H7 (cell line): ENCODE data around the gene ARHGEF12. TPM values are rescaled to one million over a fixed set of nuclear protein-coding genes. Genes with fewer than 3 reads are reported as not detected.

Experiments used
- DNase-seq: peaks from one replicate; pipeline ENCODE4 v3.0.0; 2012
- H3K27me3 ChIP-seq: 2 replicates; pipeline ENCODE4 v1.6.0; 2011; ENCODE audit warnings: mild to moderate bottlenecking, low read length; ENCODE audit not compliant: control insufficient read depth, insufficient read depth
- H3K36me3 ChIP-seq: replicated peaks from 2 replicates; pipeline ENCODE4 v1.5.1; 2011; ENCODE audit warnings: low read length; ENCODE audit not compliant: control insufficient read depth, insufficient read depth
- H3K4me3 ChIP-seq: 2 replicates; pipeline ENCODE4 v1.5.1; 2011; ENCODE audit warnings: low read depth, mild to moderate bottlenecking, control low read depth, low read length, moderate library complexity; ENCODE audit not compliant: insufficient read depth
- total RNA-seq: library from RNA; depleted of rRNA; stranded (reverse); fragments of >200 nt; shearing (Covaris generic); gene quantifications from 2 replicates; pipeline ENCODE4 v1.2.3, GENCODE V29; 2014

Gene ARHGEF12
- total RNA-seq, 1 experiment from 2014 or later: 19.2 TPM

DNA sequence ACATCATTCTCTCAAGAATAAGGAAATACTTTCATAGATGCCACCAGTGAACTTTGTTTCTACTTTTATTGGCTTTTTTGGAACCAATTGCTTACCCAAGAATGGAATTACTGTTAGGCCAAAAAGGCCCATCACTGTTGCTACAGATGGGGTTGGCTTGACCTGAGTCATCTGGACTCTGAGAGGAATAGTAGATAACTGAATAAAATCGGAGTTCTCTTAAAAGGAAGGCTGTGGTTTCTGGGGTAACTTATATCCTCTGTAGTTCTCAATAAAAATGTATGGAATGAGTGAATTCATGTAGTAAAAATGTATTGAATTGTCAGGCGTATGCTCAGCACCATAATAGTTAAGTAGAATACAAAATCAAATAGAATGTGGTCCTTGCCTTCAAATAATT is 56.6 kb downstream of the ARHGEF12 start:
- Histone ChIP-seq H3K36me3 (no peaks in the 10 kb centered on the region), H3K4me3 (no peak overlapping the region), H3K27me3 (no peaks in the 10 kb centered on the region)
- DNase-seq: no peak

DNA sequence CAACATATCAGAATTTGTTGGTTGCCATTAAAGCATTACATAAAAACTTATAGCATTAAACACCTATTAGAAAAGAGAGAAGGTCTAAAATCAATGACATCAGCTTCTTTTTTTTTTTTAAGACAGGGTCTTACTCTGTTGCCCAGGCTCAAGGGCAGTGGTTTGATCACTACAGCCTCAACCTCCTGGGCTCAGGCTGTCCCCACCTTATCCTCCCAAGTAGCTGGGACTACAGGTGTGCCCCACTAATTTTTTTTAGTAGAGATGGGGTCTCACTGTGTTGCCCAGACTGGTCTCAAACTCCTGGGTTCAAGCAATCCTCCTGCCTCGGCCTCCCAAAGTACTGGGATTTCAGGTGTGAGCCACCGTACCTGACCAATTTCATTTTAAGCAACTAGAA is 57.9 kb downstream of the ARHGEF12 start:
- no peak for DNase-seq
- Histone ChIP-seq H3K4me3 (no peak overlapping the region), H3K27me3 (no peaks in the 10 kb centered on the region), H3K36me3 (no peaks in the 10 kb centered on the region)

DNA sequence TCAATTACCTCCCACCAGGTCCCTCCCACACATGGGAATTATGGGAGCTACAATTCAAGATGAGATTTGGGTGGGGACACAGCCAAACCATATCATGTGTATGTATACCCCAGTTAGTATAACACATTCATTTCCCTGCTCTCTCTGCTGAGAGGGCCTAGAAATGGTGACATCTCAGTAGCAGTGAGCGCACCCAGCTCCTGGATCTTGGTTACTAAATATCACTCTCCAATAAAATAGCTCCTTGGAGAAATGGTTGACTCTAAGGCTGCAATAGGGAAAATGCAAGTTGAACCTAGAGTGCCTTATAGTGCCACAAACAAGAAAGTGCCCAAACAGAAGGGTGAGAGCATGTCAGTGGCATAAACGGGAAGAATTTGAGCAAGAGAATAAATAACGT is 59.6 kb downstream of the ARHGEF12 start:
- no peak for DNase-seq
- Histone ChIP-seq H3K36me3 (no peaks in the 10 kb centered on the region), H3K4me3 (no peak overlapping the region)

DNA sequence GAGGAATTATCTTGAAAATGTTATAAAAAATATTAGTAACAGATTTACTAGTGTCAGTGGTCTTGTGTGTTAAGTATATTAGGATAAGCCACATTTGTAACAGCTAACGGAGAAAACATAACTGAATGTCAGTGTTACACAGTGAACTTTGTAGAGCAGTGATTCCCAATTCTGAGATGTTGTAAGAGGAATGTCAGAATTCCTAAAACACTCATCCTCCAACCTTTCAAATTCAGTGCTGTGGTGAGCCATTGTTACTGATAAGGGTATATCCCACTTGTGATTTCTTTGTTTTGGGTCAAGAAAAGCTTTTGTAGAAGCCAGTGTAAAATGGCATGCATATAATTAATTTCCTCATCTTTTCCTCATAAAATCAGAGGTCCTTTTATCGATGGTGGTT is 61.9 kb downstream of the ARHGEF12 start:
- DNase-seq: no peak

More for the DNA sequence above, 59.6 kb downstream of the ARHGEF12 start:
- no peaks in the 10 kb centered on the region for H3K27me3 ChIP-seq

DNA sequence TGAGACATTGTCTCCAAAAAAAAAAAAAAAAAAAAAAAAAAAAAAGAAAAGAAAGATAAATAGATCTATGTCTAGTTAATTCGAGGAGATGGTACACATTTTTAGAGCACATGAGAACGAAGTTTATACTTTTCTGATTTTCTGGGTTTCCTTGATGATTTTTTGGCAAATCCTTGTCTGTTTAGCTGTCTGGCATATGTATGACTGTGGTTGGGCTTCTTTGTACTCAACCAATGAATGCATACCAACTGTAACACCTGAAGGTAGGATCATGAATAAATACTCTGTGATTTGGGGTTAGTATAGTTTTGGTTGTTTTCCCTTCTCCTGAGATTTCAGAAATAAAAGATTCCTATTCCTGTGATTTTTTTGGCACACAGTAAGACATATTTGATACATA is 63.1 kb downstream of the ARHGEF12 start:
- no peak for DNase-seq

More for the DNA sequence above, 61.9 kb downstream of the ARHGEF12 start:
- no peak overlapping the region for H3K4me3 ChIP-seq
- H3K27me3 ChIP-seq: no peaks in the 10 kb centered on the region
- no peaks in the 10 kb centered on the region for H3K36me3 ChIP-seq

DNA sequence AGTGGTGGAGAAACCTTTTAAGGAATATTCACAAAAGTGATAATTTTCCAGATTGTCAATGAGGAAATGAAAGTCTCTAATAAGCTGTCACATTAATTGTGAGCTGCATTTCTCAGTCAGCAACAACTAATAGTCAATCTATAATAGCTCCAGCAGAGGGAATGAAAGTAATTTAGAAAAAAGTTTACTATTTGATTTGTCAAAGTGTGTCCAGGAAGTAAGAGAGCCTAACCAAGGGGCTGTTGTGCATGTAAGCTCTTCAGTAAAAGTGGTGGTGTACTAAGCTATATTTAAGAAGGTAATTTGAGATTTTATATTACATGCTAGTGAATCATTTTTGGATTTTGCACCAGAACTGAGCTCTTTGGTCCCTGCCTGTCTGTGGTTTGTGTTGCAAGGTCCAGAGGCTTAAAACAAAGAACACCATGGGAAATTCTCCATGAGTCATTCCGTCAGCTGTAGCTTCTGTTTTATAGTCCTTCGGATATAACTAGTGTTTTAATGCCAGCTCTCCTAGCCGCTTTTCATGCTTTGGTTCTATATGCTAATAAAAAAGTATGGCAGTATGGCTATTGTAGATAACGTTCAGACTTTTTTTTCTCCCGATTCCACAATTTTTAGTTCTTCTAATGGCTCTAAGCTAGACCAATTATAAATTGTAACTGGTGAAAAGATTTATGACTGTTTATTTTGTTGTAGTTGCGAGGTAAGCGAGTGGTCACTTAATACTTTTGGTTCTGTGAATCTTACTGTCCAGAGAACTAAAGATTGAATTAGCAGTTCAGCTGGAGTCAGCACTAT is 64.6 kb downstream of the ARHGEF12 start:
- DNase-seq: no peak
- H3K36me3 ChIP-seq: no peaks in the 10 kb centered on the region
- no peaks in the 10 kb centered on the region for H3K27me3 ChIP-seq
- no peak overlapping the region for H3K4me3 ChIP-seq

More for the DNA sequence above, 63.1 kb downstream of the ARHGEF12 start:
- Histone ChIP-seq H3K36me3 (no peaks in the 10 kb centered on the region), H3K4me3 (no peak overlapping the region), H3K27me3 (no peaks in the 10 kb centered on the region)

DNA sequence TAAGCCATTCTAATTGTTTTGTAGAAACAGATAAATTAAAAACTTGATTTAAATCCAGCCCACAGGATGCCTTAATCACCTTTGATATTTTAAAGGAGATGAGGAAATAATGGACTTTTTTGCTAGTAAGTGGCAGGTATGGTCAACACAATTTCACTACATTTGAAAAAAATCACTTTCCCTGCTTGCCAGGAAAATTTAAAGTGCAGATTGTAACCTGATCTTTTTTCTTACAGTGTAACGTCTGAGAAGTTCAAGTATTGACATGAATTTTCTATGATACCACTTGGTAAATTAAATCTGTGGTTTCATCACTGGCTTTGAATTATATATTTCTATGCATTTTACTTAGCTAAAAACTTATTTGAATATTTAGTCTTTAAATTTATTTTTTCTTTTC is 65.3 kb downstream of the ARHGEF12 start:
- Histone ChIP-seq H3K36me3 (no peaks in the 10 kb centered on the region), H3K4me3 (no peak overlapping the region), H3K27me3 (no peaks in the 10 kb centered on the region)
- DNase-seq: no peak

DNA sequence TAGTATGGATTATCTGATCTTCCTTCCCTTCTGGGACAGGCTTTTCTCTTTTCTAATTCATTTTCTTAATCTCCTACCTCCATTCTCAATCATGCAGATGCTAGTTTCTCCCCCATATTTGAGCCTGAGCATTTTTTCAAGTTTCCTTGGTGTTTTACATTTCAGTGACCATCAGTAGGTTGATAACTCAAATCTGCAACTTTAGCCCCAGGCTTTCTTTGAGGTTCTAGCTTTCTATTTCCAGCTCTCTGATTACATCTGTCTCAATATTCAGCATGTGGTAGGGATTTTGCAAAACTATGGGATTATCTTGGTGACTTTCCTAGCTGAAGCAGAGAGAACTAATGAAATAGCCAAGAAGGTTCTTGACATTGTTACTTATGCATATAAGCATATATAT is 67.8 kb downstream of the ARHGEF12 start:
- no peaks in the 10 kb centered on the region for H3K27me3 ChIP-seq
- no peak for DNase-seq
- H3K36me3 ChIP-seq: no peaks in the 10 kb centered on the region
- no peak overlapping the region for H3K4me3 ChIP-seq

DNA sequence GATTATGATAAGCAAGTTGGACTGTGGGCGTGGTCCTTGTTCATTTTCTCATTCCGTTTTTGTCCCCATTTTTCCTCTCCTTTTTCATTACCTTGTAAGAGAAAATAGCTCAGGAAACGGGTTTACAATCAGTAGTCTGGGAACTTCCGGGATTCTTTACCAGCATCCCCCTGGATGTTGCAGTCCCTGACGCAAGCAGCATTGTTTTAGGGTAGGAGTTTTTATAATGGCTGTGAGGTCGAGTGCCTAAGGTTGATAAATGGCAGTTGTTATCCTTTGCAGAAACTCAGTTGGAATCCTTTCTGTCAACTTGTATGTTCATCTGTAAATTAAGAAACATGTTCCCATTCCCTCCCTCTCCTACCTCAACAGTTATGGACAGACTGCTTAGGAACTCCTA is 68.3 kb downstream of the ARHGEF12 start:
- H3K27me3 ChIP-seq: no peaks in the 10 kb centered on the region
- no peaks in the 10 kb centered on the region for H3K36me3 ChIP-seq
- peak; percentile 48 for DNase-seq
- no peak overlapping the region for H3K4me3 ChIP-seq

DNA sequence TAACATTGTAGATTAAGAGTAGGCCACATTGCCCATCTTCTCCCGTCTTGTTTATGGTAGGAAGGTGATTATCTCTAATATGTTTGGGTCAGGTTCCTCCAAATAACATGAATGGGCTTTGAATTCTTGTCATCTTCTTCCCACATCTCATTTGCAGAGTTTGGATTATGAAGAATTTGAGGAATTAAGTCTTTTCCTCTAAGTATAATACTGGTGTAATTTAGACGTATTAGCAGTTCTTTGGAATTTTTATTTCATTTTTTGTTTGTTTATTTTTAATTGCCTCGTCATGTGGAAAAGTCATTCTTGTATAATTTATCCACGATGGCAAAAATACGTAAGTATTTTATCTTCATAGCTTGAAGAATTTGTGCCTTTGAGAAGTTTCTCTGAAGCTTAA is 73.4 kb downstream of the ARHGEF12 start:
- H3K36me3 ChIP-seq: no peaks in the 10 kb centered on the region
- no peaks in the 10 kb centered on the region for H3K27me3 ChIP-seq
- no peak overlapping the region for H3K4me3 ChIP-seq
- no peak for DNase-seq

DNA sequence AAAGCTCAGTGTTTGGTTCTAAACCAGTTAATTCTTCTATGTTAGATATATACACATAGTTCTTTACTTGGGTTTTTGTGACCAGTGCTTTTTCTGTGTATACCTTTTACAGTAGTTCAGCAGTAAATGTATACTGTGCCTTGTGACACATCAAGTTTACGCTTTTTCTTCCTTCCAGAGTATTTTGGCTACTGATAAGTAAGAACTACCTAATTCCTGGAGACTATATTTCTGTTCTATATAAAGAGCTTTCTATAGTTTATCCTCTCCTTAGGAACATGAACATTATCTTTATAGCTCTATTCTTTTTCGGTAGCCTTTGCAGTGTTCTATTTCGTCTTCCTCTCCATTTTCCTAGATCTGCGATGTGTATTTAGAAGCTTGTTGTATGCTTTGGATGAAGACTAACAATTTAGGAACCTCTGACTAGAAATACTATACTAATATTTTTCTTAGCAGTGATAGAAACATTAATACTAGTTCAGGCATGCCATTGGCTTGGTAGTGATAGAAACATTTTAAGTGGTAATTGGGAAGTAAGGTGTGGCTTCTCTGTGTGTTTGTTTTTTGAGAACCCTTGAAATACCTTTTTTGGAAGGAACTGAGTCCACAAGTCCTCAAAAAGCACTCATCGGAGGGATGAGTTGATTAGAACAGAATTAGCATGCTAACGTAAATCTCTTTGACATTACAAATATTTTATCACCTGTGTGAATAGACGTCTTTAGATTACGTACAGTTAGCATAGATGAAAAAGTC is 74.6 kb downstream of the ARHGEF12 start:
- H3K36me3 ChIP-seq: no peaks in the 10 kb centered on the region
- no peak for DNase-seq
- H3K27me3 ChIP-seq: no peaks in the 10 kb centered on the region
- H3K4me3 ChIP-seq: no peak overlapping the region

DNA sequence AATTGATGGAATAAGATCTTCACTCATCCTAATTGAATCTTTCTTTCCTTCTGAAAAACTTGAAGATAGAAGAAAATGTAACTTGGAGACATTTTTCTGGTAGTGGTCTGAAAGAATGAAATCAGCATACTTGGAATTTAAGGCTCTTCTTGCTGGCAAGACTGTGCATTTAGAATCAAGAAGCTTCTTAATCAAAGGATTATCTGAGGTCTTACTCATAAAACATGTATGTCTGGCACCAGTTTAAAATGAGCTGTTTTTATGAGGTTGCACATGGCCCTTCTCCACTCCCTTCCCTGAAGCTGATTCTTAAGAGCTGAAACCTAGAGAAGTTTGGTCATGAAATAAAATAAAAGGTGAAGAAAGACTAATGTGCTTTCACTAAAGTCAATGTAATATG is 77.3 kb downstream of the ARHGEF12 start:
- DNase-seq: no peak
- Histone ChIP-seq H3K27me3 (no peaks in the 10 kb centered on the region), H3K4me3 (no peak overlapping the region), H3K36me3 (no peaks in the 10 kb centered on the region)

DNA sequence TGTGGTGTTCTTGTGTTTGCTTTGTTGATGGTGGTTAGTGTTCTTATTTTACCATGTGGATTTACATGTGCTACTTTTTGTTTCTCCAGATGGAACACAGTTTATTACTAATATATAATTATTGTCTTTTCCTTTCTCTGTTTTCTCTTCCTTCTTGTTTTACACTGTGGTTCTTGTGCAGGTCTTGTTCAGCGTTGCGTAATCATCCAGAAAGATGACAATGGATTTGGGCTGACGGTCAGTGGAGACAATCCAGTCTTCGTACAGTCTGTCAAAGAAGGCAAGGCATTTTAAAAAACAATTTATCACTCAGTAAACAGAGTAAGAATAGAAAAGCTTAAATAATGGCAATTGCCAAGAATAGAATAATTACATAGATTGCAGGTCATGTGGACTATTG is 84.4 kb downstream of the ARHGEF12 start:
- no peak for DNase-seq
- Histone ChIP-seq H3K4me3 (no peak overlapping the region), H3K36me3 (no peaks in the 10 kb centered on the region), H3K27me3 (no peaks in the 10 kb centered on the region)

DNA sequence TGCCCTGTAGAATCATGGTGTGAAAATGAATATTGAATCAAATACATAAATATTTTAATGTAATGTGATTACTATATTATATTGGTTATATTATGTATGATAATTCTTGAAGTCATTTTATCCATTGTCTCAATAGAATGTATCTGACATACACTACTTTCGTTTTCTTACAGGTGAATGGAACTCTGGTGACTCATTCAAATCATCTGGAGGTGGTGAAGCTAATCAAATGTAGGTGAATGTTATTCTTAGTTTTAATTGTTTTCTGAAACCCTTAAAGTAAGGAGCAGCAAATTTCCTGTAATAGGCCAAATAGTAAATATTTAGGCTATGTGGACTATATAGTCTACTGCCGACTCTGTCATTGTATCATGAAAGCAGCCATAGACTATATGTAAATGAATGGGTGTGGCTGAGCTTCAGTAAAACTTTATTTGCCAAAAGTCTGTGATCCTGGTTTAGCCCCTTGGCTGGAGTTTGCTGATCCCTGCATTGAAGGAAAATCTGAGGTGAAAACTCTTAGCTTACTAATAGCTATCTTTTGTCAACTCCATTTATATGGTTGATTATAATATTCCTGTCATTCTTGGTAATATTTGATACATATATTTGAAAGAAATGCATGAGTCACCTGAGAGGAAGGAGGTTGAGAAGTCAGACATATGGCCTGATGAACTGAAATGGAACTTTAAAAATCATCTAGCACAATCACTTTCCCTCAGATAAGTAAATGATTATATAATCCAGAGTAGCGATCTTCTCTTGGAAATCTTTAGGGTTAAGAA is 88.2 kb downstream of the ARHGEF12 start:
- Histone ChIP-seq H3K36me3 (no peaks in the 10 kb centered on the region), H3K4me3 (no peak overlapping the region), H3K27me3 (no peaks in the 10 kb centered on the region)
- DNase-seq: no peak

DNA sequence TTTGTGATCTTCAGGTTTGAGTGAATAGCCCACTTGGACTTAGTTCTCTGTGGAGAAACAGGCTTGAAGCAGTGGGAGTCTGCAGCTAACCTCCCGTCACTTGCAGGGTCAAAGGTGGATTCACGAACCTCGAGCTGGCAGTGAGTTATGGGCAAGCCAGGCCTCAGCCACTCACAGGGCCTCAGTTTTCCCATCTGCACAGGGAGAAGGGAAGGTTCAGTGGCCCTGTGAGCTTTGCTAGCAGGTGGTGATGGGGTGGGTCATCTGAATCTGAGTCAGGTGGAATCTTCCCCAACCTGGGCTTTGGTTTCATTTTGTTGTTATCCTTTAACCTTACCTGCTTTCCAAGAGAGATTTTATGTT is 88.7 kb downstream of the ARHGEF12 start:
- DNase-seq: no peak
- Histone ChIP-seq H3K27me3 (no peaks in the 10 kb centered on the region), H3K36me3 (peaks cover 1% of the 10 kb centered on the region), H3K4me3 (no peak overlapping the region)
